Activated CD4-positive, CD25-positive, alpha-beta regulatory T cell treated with anti-CD3 and anti-CD28 coated beads, Interleukin-2, amount 50 U/mL, for 16 hours (primary cell): ENCODE data around the gene GPX4.

Experiments used
- DNase-seq: peaks from one replicate; pipeline ENCODE4 v3.0.0-alpha.2; 2020; ENCODE audit warnings: low read depth, low spot score

Gene GPX4

GRCh38 chr19:1130771-1131717 is 27.2 kb downstream of the GPX4 start:
- no peak for DNase-seq

DNA sequence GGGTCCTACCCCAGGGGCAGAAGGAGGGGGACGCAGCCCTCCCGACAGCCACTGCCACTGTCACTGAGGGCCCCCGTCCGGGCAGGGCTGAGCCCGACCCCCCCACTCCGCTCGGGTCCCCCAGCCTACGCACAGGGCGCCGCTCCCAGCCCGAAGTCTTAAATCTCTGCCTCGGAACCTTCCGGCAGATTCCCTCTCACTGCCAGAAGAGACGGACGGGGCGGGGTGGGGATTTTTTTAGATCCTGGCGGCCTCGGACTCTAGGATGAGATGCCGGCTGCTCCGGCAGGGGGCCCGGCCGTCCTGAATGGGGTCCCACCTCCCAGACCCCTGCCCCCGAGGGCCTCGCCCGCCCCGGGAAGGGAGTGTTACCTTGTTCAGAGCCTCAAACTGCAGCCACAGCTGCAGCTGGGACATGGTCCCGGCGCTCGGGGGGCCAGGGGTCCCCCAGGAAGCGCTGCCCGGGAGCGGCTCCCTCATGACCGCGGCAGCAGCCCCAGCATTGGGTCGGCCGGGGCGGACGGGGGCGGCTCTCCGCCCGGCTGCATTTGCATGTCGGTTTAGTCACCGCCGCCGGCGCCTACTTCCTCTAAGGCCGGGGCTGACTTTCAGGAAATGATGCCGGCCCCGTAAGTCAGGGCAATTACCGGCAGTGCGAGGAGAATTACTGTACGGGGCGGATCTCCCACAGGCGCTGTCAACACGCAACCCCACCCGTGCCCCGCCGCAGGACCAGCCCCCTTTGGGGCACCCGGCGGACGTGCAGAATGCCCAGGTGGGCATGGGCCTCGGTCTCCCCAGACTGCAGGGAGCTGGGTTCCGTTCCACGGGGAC is 28.1 kb downstream of the GPX4 start:
- peak; percentile 76 for DNase-seq

DNA sequence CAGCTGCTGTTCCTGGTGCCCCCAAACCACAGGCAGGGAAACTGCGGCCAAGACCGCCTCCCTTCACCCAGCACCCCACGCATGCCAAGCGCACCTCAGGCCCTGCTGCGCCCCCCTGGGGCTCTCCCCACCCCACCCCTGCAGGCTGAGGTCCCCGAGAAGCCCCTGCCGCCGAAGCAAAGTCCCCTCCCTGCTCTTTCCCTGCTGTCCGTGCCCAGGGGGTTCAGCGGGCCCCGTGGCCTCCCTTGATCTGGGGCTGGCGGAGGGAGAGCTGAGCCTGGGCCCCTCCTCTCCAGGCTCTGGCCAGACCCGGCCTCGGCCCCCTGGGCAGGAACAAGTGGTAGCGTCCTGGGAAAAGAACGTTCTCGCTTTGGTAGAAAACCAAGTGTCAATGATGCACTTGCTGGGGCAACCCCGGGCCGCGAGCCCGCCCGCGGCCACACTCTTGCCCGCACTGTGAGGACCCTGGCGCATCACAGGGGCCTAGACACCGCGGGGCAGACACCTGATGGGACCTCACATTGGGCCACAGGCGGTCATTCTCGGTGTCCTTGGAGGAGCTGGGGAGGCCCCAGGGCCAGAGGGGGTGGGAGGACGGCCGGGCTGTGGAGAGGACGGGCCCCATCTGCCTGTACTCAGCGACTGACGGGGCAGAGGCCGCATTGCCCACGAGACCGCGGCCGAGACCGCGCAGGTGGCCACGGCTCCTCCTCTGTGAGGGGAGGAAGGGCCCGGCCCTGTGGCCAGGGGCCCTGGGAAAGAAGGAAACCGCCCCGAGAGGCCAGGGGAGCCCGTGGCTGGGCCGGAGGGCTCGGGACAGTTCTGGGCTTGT is 29.0 kb downstream of the GPX4 start:
- no peak for DNase-seq

- peak; percentile 48 for DNase-seq
Measured at GRCh38 chr19:1133471-1133929, 29.7 kb downstream of the GPX4 start.

DNA sequence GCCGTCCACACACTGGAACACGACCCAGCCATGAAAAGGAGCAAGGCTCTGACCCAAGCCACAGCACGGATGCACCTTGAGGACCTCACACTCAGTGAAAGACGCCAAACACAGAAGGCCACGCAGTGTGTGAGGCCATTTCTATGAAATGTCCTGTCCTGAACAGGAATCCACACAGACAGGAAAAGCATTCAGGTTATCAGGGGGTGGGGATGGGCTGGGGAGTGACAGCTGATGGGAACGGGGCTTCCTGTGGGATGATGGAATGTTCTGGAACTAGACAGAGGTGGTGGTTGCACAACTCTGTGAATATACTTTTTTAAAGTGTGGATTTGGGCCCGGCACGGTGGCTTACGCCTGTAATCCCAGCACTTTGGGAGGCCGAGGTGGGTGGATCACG is 30.6 kb downstream of the GPX4 start:
- no peak for DNase-seq

DNA sequence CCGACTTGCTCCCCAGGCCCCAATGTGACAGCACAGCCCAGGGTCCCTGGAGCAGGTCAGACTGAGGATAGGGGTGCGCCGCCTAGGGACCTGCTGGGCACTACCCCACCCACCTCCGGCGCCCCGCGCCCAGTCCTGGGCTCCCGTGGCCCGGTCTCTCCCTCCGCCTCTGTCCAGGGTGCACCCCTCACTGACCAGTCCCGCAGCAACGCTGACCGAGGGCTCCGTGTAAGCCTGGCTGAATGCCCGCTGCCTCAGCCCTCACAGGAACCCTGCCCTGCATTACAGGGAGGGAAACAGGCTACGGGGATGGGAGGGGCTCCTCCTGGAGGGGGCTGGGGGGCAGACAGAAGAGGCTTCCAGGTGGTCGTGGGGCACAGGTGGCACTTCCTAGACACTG is 31.7 kb downstream of the GPX4 start:
- DNase-seq = no peak

- no peak for DNase-seq
Measured at GRCh38 chr19:1136201-1136600, 32.4 kb downstream of the GPX4 start.

GRCh38 chr19:1136621-1137317 is 33.0 kb downstream of the GPX4 start:
- no peak for DNase-seq

DNA sequence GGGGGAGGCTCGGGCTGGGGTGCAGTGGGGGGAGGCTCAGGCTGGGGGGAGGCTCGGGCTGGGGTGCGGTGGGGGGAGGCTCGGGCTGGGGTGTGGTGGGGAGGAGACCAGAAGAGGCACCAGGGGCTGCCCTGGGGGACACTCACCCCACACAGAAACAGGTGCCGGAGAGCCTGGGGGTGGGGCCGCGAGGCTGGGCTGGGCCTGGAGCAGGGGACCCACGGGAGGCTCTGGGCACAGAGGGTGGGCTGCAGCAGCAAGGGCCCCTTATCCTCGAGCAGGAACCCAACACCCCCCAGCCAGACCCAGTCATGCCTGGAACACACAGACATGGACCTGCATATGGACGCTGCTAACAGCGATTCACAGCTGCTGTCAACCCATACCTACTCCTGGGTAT is 34.3 kb downstream of the GPX4 start:
- DNase-seq = no peak

- no peak for DNase-seq
Measured at GRCh38 chr19:1139126-1139525, 35.3 kb downstream of the GPX4 start.

DNA sequence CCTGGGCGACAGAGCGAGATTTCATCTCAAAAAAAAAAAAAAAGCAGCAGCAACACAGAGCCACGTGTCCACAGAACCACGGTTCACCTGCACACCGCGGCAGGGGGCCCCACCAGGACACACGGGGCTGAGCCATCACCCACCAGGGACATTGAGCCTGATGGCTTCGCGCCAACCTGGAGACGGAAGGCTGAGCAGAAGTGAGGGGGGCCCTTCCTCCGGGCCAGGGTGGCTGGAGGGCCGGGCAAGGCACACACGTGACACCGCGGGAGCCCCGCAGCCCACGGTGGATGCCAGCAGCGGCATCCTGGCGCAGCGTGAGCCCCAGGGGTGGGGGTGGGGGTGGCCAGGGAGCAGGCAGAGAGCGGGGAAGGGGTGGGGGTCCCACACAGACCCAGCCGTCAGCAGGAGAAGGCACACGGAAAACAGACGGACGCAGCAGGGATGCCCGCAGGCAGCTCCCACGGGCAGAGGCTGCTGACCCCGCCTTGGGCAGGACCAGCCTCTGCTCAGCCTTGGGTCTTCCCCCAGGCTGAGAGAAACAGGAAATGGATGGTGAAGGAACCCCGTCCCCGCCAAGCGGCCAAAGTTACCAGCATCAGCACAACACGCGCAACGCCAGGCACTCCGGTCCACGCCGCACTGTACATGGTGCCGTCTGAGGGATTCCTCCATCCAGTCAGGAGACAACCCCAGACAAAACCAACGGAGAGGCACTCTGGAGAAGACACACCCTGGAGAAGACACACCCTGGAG is 36.7 kb downstream of the GPX4 start:
- no peak for DNase-seq

DNA sequence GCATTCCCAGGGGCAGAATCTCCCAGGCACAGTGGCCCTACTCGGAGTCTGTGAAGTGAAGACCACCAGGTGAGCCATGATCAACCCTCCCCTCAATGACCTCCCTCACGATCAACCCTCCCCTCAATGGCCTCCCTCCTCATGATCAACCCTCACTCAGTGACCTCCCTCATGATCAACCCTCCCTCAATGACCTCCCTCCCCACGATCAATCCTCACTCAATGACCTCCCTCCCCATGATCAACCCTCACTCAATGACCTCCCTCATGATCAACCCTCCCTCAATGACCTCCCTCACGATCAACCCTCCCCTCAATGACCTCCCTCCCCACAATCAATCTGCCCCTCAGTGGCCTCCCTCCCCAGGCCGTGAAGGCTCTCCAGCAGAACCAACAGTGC is 38.1 kb downstream of the GPX4 start:
- no peak for DNase-seq

DNA sequence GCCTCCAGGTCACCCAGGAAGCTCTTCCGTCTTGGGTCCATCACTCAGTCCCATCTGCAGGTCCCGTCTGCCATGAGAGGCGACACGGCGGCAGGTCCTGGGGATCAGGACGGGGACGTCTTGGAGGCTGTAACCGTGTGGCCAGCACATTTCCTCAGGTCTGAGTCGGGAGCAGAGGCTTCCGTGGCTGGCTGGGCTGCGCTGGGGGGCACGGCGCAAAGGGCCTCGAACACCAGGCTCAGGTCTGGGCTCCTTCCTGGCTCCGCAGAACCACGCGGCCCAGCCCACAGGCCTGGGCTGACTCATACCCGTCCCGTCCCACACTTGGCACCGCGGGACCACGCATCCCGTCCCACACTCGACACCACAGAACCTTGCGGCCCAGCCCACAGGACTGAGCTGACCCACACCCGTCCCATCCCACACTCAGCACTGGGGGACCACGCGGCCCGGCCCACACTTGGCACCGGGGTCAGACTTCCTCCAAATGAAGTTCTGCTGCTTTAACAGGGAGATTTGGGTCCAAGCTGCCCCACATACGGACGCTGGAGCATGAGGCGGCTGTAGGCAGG is 40.1 kb downstream of the GPX4 start:
- no peak for DNase-seq

- no peak for DNase-seq
Measured at GRCh38 chr19:1144741-1145140, 40.9 kb downstream of the GPX4 start.

- DNase-seq = no peak
Measured at GRCh38 chr19:1145635-1146411, 42.0 kb downstream of the GPX4 start.

DNA sequence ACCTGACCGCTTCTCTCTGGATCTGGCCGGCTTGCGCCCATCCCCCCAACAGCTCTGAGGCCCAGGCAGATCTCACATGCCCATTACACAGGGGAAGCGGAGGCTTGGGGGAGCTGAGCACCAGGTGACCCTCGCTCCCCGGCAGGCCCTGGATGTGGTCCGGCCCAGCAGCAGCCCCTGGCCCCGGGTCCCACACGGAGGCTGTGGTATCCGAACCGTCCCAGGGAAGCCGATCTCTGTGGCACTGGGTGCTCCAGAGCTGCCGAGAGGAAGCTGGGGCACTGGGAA is 42.6 kb downstream of the GPX4 start:
- no peak for DNase-seq

DNA sequence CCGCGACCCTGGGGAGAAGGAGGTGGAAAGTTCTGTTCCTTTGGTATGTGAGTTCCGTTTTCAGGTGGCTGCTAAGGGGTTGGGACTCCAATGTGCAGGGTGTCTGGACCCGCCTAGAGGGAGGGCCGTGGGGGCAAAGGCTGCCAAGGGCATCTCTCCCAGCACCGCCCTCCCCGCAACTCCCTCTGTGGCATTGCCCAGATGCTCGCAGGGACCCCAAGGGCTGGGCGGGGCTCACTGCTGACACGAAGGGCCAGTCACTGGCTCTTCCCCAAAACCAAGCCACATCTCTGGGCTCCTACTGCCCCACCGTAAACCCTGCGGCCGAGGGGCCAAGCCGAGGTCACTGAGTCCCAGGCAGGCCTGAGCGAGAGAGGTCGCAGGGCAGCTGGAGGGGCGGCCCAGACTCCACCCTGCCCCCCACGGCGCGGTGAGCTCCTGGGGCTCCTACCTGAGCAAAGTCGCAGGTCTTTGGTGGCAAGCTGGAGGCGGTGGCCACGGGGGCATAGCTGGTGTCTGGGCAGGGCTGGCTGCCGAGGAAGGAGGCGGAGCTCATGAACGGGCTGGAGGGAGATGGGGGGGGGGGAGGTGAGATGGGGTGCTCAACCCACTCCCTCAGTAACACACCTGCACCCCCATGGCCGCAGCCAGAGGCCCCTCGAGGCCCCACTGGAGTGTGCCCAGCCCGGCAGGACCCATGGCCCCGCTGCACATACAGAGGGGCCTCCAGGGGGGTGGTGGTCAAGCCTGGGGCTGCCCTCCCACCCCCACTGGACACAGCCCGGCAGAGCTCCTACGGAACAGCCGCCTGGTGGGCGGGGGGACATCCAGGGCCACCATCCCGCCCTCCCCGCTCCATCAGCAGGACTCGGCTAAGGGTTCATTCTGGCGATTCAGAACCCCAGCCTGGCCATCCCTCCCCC is 43.3 kb downstream of the GPX4 start:
- DNase-seq = no peak

- DNase-seq = no peak
Measured at GRCh38 chr19:1147934-1148549, 44.2 kb downstream of the GPX4 start.
